Stimulated activated CD8-positive, alpha-beta memory T cell treated with anti-CD3 and anti-CD28 coated beads, Interleukin-7, amount 100 ng/mL, for 4 hours (primary cell): ENCODE data around the gene SRRM1.
"Not testable (repeated sequence)": the region's sequence is repeated elsewhere in the genome, so short reads cannot be mapped to it uniquely, and the experiment has no call there.

ENCODE experiments used
- DNase-seq, 2 donors: peaks; one replicate each; pipeline ENCODE4 v3.0.0-alpha.2; 2020; ENCODE audit warnings: low read depth in 2 of 2

SRRM1 gene

GRCh38 chr1:24695202-24695974 is 52.3 kb downstream of the SRRM1 start:
- DNase-seq, result no peak

DNA sequence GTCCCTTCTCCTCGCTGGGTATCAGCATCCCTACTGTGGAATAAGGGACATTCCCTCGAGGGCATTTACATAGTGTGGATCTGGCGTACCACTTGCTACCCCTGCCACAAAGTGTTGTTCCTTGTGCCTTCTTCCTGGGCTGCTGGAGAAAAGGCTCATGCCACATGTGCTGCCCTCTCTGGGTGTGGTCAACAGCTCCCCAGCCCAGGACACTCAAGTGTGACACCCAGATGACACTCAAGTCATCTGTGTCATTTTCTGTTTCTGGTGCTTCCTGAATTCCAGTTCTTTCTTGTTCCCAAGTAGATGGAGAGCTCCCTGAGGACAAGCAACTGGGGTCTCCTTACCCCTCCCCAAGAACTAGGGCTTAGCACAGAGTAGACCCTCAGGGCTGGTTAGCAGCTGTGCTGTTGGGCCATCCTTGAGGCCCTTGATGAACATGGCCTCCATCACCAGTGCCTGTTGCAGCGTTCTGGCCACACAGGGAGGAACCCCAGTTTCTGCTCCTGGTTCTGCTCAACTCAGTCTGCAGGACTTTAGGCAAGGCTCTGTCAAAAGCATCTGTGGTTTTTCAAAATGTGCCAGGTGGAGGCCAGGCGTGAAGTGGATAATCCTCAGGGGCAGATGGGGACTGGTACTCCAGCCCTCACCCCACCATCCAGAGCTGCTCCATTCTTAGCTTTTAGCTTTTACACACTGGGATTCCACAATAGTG is 53.1 kb downstream of the SRRM1 start:
- DNase-seq, result no peak

GRCh38 chr1:24696756-24697330 is 53.7 kb downstream of the SRRM1 start:
- DNase-seq, result no peak

DNA sequence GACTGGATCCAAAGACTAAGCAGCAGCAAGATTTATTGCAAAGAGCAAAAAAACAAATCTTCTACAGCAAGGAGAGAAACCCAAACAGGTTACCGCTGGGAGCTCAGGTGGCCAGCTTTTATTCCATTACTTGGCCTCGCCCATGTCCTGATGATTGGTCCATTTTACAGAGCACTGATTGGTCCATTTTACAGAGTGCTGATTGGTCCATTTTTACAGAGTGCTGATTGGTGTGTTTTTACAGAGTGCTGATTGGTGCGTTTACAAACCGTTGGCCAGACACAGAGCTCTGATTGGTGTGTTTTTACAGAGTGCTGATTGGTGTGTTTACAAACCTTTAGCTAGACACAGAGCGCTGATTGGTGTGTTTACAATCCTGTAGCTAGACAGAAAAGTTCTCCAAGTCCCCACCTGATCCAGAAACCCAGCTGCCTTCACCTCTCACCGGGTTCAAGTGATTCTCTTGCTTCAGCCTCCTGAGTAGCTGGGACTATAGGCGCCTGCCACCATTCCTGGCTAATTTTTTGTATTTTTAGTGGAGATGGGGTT is 54.4 kb downstream of the SRRM1 start:
- not testable (repeated sequence) for DNase-seq

- DNase-seq, result not testable (repeated sequence)
Measured at GRCh38 chr1:24698326-24698725, 55.2 kb downstream of the SRRM1 start.

- DNase-seq, result no peak
Measured at GRCh38 chr1:24699628-24700027, 56.5 kb downstream of the SRRM1 start.

GRCh38 chr1:24702511-24703293 is 59.6 kb downstream of the SRRM1 start:
- DNase-seq, result no peak

- DNase-seq, result no peak
Measured at GRCh38 chr1:24704411-24705259, 61.5 kb downstream of the SRRM1 start.

GRCh38 chr1:24705260-24706073 is 62.4 kb downstream of the SRRM1 start:
- DNase-seq, result no peak

DNA sequence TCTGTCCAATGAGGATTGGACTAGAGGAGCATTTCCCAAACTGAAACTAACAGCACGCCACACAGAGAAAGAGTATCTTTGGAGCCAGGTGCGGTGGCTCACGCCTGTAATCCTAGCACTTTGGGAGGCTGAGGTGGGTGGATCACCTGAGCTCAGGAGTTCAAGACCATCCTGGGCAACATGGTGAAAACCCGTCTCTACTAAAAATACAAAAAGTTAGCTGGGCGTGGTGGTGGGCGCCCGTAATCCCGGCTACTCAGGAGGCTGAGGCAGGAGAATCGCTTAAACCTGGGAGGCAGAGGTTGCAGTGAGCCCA is 62.9 kb downstream of the SRRM1 start:
- DNase-seq, result not testable (repeated sequence)

DNA sequence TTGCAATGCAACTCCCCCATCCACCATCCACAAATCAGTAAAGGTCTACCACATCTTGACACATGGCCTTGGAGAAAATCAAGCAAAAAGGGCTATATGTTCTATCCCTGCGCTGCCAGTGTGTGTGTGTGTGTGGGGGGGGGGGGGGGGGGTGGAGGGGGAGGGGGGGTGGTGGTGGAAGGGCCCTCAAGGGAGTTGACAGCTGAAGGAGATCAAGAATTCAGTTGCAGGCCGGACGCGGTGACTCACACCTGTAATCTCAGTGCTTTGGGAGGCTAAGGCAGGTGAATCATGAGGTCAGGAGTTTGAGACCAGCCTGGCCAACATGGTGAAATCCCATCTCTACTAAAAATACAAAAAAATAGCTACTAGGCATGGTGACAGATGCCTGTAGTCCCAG is 64.6 kb downstream of the SRRM1 start:
- no peak for DNase-seq

- DNase-seq, result no peak
Measured at GRCh38 chr1:24708938-24709337, 65.8 kb downstream of the SRRM1 start.

DNA sequence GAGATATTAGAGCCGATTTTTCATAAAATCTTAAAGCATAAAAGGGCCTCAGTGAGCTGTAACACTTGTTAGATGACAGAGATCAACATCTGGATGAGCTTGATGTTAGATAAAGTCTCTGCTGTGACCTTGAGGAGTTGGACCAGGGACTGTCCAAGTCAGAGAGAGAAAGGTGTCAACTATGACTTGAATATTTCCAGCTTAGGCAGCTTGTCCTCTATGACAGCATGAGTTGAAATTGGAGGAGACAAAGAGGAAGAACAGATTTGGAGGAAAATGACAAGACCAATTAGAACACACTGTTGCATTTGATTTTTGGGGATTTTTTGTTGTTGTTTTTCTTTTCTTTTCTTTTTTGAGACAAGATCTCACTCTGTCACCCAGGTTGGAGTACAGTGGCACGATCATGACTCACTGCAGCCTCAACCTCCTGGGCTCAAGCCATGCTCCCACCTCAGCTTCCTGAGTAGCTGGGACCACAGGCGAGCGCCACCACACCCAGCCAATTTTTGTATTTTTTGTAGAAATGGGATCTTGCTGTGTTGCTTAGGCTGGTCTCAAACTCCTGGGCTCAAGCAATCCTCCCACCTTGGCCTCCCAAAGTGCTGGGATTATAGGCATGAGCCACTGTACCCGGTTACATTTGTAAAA is 66.8 kb downstream of the SRRM1 start:
- no peak for DNase-seq

DNA sequence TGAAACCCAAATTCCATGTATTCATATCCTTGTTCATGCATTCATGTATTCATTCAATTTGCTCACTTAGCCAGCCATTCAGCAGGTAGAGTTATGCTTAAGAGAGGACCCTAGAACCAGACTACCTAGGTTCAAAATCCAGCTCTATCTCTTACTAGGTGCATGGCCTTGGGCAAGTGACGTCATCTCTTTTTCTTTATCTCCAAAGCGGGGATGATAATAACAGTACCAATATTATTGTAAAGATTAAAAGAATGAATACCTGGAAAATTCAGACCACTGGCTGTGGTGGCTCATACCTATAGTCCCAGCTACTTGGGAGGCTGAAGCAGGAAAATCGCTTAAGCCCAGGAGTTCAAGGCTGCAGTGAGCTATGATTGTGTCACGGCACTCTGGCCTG is 68.2 kb downstream of the SRRM1 start:
- DNase-seq, result no peak

GRCh38 chr1:24713176-24713575 is 70.1 kb downstream of the SRRM1 start:
- no peak for DNase-seq

DNA sequence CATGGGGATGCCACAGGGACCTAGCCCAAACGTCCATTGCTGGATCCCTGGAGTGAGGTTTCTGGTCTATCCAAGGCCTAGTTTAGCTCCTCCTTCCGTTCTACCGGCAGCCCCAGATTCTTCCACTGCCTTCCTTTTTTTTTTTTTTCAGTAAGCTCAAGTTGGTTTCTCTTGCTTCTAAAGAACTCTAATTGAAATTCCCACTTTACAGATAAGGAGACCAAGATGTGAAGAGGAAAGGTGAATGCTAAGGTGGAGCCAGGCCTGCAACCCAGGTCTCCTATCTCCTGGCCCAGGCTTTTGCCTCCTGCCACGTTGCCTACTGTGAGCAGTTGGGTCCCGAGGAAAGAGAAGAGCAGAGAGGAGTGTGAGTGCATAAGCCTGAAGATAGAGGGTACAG is 70.6 kb downstream of the SRRM1 start:
- DNase-seq, result no peak

- peak in 1 of 2 donors; percentile 3 for DNase-seq
Measured at GRCh38 chr1:24714859-24715520, 71.9 kb downstream of the SRRM1 start.

DNA sequence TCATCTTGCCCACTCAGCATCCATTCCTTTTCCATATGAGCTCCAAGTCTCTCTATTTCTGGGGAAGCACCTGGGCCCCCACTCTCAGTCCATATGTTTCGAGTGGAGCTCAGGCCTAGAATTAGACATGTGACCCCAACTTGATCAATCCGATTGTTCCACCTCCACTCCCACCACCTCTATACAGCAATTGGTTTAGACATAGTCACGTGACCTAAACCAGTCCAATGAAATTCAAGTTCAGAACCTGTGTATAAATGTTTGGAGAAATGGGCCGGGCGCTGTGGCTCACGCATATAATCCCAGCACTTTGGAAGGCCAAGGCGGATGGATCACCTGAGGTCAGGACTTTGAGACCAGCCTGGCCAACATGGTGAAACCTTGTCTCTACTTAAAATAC is 72.6 kb downstream of the SRRM1 start:
- DNase-seq, result no peak
